RCC 7860 (cell line): ENCODE measurements around the gene ASTN2.

Experiments
- DNase-seq: peaks from one replicate; pipeline ENCODE4 v3.0.0-alpha.2; 2015; ENCODE audit warnings: low spot score
- FAIRE-seq: peaks from 2 replicates; lab custom pipeline; 2012; peaks lifted over from hg19 to GRCh38; lab: Jason Lieb, UNC

The ASTN2 gene

GRCh38 chr9:116558818-116559540 lies 855.9 kb downstream of the ASTN2 start:
- DNase-seq = no peak
- FAIRE-seq = no peak

DNA sequence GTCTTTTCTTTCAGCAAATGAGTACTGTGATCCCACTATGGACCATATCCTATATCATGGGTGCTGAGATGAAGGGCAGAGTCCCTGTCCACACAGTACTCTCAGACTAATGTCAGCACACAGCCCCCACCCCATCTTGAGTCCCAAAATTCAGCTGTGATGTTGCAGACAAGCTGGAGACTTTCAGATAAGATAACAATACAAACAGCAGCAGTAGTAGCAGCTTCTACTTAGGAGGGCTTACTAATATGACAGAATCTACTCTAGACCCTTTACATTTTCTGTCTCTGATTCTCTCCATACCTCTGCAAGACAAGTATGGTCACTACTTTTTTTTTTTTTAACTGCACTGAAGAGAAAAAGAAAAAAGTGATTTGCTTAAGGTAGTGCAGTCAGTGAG lies 856.8 kb downstream of the ASTN2 start:
- FAIRE-seq = no peak
- no peak for DNase-seq

- DNase-seq (no peak), FAIRE-seq (no peak)
Measured at GRCh38 chr9:116555556-116556155, 859.2 kb downstream of the ASTN2 start.

- DNase-seq (no peak), FAIRE-seq (no peak)
Measured at GRCh38 chr9:116555119-116555518, 859.7 kb downstream of the ASTN2 start.

- FAIRE-seq = peak; percentile 56
- DNase-seq = peak; percentile 16
Measured at GRCh38 chr9:116550696-116551436, 864.0 kb downstream of the ASTN2 start.

- peak; percentile 82 for FAIRE-seq
Measured at GRCh38 chr9:116549786-116550660, 864.8 kb downstream of the ASTN2 start.

DNA sequence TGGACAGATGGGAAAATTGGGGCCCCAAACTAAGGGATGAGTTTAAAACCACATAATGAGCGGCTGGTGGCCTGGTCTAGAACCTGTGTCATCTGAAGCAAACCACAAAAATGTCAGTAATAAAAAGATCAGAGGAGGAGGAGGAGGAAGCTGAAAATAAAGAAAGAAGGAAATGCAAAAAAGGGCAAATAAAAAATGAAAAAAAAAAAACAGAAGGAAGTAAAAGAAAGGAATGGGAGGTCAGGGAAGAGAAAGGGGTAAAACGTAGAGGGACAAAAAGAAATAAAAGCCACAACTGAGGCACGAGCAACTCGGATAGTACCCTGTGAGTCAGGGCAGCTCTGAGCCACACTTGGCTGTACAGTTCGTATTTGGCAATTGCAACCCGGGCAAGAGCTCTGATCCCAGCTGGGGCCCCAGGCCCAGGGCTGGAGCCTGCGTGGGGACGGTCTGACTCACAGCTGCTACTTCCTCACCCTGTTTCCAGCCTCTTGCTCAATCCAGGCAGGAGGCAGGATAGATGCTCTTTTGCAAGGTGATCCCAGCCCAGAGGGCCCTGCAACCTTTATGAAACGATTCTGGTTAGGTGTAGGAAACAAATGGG lies 865.7 kb downstream of the ASTN2 start:
- peak; percentile 94 for DNase-seq
- peak; percentile 93 for FAIRE-seq

More at GRCh38 chr9:116549786-116550660, 864.8 kb downstream of the ASTN2 start:
- peak; percentile 7 for DNase-seq

DNA sequence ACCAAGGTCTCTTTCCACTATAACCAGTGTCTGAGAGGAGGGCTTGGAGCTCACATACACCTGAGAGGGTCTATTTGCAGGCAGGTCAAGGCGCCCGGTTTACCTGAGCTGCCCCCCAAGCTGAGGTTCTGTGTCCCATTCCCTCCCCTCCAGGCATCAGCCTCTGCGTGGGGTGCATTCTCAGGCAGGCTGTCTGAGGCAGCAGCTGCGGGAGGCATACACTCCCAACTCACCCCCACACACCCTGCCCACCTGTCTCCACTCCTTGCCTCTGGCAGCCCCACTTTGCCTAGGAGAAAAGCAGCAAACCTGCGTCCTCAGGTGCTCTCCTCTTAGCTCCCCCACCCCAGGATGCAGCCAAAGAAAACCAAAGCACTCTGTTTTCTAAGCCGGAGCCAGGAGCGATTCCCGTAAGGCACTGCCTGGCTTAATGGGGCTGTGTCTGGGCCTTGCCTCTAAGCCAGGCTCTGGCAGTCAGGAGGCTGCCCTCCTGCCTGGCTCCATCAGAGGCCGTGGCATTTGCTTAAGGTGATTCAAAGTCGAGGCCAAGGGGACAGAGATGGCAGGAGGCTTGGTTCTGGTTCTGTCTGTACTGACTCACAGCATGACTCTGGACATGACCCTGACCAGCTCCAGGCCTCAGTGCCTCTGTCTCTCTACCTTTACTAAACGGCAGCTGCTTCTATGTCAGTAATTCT lies 867.0 kb downstream of the ASTN2 start:
- FAIRE-seq (peak; percentile 46), DNase-seq (peak; percentile 59)

DNA sequence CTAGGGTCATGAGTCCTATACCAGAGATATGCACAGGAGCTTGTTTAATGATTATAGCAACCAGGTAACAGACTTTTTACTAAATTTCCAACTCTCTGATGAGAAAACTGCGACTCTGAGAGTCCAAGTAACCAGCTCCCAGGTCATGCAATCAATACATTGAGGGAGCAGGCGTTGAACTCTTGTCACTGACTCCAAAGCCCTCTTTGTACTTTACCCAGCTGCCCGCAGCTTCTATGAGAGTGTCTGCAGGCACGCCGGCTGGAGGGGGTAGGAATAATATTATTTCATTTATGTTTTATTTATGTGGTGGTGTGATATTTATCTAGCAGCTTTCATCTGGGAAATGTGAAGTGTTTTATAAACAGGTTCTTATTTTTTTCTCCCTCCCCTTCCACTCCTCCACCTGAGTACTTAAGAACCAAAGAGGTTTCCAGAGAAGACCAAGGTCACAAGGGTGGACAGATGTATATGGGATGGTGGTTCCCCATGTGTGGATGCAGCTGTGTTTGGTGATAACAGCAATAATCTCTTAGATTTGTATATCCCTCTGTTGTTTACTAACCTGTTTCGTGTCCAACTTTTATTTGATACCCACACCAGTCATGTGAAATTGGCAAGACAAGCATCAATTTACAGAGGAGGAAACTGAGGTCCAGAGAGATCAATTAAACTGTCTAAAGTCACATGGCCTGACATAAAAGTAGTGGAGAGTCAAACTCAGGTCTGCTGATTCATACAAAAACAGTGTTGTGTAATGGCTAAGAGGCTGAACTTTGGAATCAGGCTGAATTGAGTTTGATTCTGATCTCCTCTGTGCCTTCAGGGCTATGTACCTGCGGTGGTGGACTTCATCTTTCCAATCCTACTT lies 867.9 kb downstream of the ASTN2 start:
- FAIRE-seq (no peak), DNase-seq (peak; percentile 21)

GRCh38 chr9:116544896-116545295 lies 870.0 kb downstream of the ASTN2 start:
- no peak for FAIRE-seq
- DNase-seq = no peak

GRCh38 chr9:116543731-116544400 lies 871.0 kb downstream of the ASTN2 start:
- DNase-seq = no peak
- FAIRE-seq = no peak

GRCh38 chr9:116541402-116541801 lies 873.5 kb downstream of the ASTN2 start:
- DNase-seq (no peak), FAIRE-seq (no peak)

DNA sequence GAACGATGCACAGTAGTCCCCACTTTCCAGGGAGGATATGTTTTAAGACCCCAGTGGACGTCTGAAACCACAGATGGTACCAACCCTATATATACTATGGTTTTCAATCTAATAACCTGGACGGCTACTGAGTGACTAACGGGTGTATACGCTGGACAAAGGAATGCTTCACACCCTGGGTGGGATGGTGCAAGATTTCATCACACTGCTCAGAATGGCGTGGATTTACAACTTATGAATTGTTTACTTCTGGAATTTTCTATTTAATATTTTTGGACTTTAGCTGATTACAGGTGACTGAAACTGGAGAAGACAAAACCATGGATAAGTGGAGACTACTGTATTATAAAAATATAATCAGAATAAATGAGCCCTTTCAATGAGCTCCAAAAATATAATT lies 875.3 kb downstream of the ASTN2 start:
- FAIRE-seq (no peak), DNase-seq (no peak)

- FAIRE-seq (no peak), DNase-seq (no peak)
Measured at GRCh38 chr9:116525611-116526010, 889.2 kb downstream of the ASTN2 start.

- FAIRE-seq = no peak
Measured at GRCh38 chr9:116524778-116525470, 889.9 kb downstream of the ASTN2 start.

DNA sequence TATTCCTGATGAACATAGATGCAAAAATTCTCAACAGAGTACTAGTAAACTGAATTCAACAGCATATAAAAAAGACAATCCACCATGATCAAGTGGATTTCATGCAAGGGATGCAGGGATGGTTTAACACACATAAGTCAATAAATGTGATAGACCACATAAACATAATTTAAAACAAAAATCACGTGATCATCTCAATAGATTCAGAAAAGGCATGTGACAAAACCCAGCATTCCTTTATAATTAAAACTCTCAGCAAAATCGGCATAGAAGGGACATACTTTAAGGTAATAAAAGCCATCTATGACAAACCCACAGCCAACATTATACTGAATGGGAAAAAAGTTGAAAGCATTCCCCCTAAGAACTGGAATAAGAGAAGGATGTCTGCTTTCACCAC lies 894.6 kb downstream of the ASTN2 start:
- DNase-seq = no peak
- FAIRE-seq = no peak

More at GRCh38 chr9:116524778-116525470, 889.9 kb downstream of the ASTN2 start:
- DNase-seq = no peak

DNA sequence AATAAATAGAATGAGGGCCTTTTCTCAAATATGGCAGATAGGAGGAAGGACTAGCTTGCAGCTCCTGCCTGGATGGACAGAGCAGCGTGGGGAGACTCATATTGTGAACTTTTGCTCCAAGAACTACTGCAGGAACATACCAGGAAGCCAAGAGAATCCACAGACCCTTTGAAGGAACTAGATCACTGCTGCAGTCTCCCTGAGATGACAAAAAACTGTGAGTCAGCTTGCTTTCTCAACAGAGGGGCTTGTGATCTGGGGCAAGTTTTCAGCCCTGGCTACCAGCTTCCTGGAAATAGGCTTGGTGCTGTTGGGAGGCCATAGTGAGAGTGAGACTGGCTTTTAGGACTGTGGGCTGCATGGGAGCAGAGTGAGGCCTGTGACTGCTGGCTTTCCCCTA lies 898.4 kb downstream of the ASTN2 start:
- DNase-seq (no peak), FAIRE-seq (peak; percentile 39)

DNA sequence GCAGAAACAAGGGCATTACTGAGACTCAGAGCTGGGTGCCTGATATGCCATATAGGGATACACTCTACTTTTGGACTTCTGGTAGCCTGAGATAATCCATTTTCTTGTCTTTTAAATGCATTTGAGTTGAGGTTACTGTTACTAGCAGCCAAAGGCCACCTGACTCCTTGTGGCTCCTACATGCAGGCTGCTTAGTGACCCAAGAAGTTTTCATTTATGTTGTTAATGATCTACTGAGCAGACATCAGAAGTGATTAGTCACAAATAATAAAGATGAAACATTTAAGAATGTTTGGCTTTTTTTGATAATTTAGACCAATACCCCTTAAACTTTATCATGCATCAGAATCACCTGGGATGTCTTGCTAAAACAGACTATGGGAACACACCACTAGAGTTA lies 899.3 kb downstream of the ASTN2 start:
- DNase-seq = no peak
- peak; percentile 84 for FAIRE-seq
